Adipose tissue (tissue), 3 donors: ENCODE measurements around the gene ANKRD2. TPM values are rescaled to one million over a fixed set of nuclear protein-coding genes. Genes with fewer than 3 reads are reported as not detected.
"Not testable (repeated sequence)": the region's sequence is repeated elsewhere in the genome, so short reads cannot be mapped to it uniquely, and the experiment has no call there.

Experiments
- H3K27ac ChIP-seq: one replicate; pipeline ENCODE4 v1.5.1; 2013; ENCODE audit warnings: low read depth, low read length
- WGBS, 3 donors: extraction: QIAGEN DNeasy Blood & Tissue Kit; methylation state at CpG; one replicate each; pipeline ENCODE4 v1.1.7; 2013; 5-methylcytosine and 5-hydroxymethylcytosine counted together
- polyA plus RNA-seq, 3 donors: library from polyadenylated mRNA; stranded (reverse); fragments of 200-250 nt; gene quantifications; one replicate each; pipeline ENCODE4 v1.2.3, GENCODE V29; 2013
- donor health status: healthy with polysubstance abuse.
- donor health status: Bipolar disorder and iron deficiency.
- donor health status: healthy.

ANKRD2 gene
- polyA plus RNA-seq, 3 donors: 0.21 to 2.5 (median 0.67) TPM

- WGBS, 3 donors: 48 to 83% (median 50%) methylated on average over 9 of the region's 9 CpGs
- H3K27ac ChIP-seq: peak overlapping the region; percentile 73
These were observed 30.2 kb upstream of the ANKRD2 start for GRCh38 chr10:97542169-97543024.

- 15 to 67% (median 25%) methylated on average over 10 of the region's 10 CpGs for WGBS, 3 donors
These were observed 29.5 kb upstream of the ANKRD2 start for GRCh38 chr10:97543025-97543546.

GRCh38 chr10:97546456-97547270 is 25.9 kb upstream of the ANKRD2 start:
- no peak overlapping the region for H3K27ac ChIP-seq
- WGBS, 3 donors: 80 to 85% (median 85%) methylated on average over 18 of the region's 18 CpGs

More at GRCh38 chr10:97543025-97543546, 29.5 kb upstream of the ANKRD2 start:
- H3K27ac ChIP-seq: no peak overlapping the region

- no peak overlapping the region for H3K27ac ChIP-seq
- WGBS, 3 donors: 65 to 87% (median 77%) methylated on average over 4 of the region's 4 CpGs
These were observed 25.3 kb upstream of the ANKRD2 start for GRCh38 chr10:97547271-97547600.

GRCh38 chr10:97547962-97548361 is 24.6 kb upstream of the ANKRD2 start:
- 56 to 78% (median 63%) methylated on average over 4 of the region's 4 CpGs for WGBS, 3 donors
- no peak overlapping the region for H3K27ac ChIP-seq

- WGBS, 3 donors: 92 to 94% (median 93%) methylated on average over 13 of the region's 13 CpGs
- H3K27ac ChIP-seq: no peak overlapping the region
These were observed 23.6 kb upstream of the ANKRD2 start for GRCh38 chr10:97548828-97549455.

- no peak overlapping the region for H3K27ac ChIP-seq
- 57 to 66% (median 64%) methylated on average over 13 of the region's 13 CpGs for WGBS, 3 donors
These were observed 22.8 kb upstream of the ANKRD2 start for GRCh38 chr10:97549587-97550322.

- 82 to 88% (median 84%) methylated on average over 10 of the region's 10 CpGs for WGBS, 3 donors
- H3K27ac ChIP-seq: no peak overlapping the region
These were observed 22.0 kb upstream of the ANKRD2 start for GRCh38 chr10:97550336-97551149.

GRCh38 chr10:97551271-97551670 is 21.3 kb upstream of the ANKRD2 start:
- WGBS, 3 donors: 87 to 94% (median 87%) methylated on average over 6 of the region's 6 CpGs
- H3K27ac ChIP-seq: no peak overlapping the region

GRCh38 chr10:97553575-97554031 is 19.0 kb upstream of the ANKRD2 start:
- 21 to 25% (median 21%) methylated on average over 6 of the region's 6 CpGs for WGBS, 3 donors
- no peak overlapping the region for H3K27ac ChIP-seq

GRCh38 chr10:97554336-97554735 is 18.2 kb upstream of the ANKRD2 start:
- WGBS, 3 donors: 95 to 97% (median 96%) methylated on average over 5 of the region's 5 CpGs
- not testable (repeated sequence) for H3K27ac ChIP-seq

- WGBS, 3 donors: 90 to 96% (median 96%) methylated on average over 7 to 10 of the region's 10 CpGs
- H3K27ac ChIP-seq: not testable (repeated sequence)
These were observed 17.0 kb upstream of the ANKRD2 start for GRCh38 chr10:97555541-97555940.

- 62 to 81% (median 71%) methylated on average over 17 of the region's 17 CpGs for WGBS, 3 donors
- H3K27ac ChIP-seq: not testable (repeated sequence)
These were observed 11.7 kb upstream of the ANKRD2 start for GRCh38 chr10:97560731-97561381.

- not testable (repeated sequence) for H3K27ac ChIP-seq
- WGBS, 3 donors: 79 to 94% (median 92%) methylated on average over 12 of the region's 12 CpGs
These were observed 11.0 kb upstream of the ANKRD2 start for GRCh38 chr10:97561386-97562077.

GRCh38 chr10:97562329-97562728 is 10.2 kb upstream of the ANKRD2 start:
- H3K27ac ChIP-seq: not testable (repeated sequence)
- WGBS, 3 donors: 88 to 100% (median 93%) methylated on average over 5 of the region's 5 CpGs

GRCh38 chr10:97563337-97563736 is 9.2 kb upstream of the ANKRD2 start:
- 92 to 97% (median 95%) methylated on average over 4 of the region's 4 CpGs for WGBS, 3 donors
- H3K27ac ChIP-seq: no peak overlapping the region
